Midbrain (tissue), 1 donor: ENCODE measurements around the gene CACNA1A.

Experiments
- DNase-seq: peaks from one replicate; lab custom pipeline; 2025; lab: John Stamatoyannopoulos, UW

The CACNA1A gene

DNA sequence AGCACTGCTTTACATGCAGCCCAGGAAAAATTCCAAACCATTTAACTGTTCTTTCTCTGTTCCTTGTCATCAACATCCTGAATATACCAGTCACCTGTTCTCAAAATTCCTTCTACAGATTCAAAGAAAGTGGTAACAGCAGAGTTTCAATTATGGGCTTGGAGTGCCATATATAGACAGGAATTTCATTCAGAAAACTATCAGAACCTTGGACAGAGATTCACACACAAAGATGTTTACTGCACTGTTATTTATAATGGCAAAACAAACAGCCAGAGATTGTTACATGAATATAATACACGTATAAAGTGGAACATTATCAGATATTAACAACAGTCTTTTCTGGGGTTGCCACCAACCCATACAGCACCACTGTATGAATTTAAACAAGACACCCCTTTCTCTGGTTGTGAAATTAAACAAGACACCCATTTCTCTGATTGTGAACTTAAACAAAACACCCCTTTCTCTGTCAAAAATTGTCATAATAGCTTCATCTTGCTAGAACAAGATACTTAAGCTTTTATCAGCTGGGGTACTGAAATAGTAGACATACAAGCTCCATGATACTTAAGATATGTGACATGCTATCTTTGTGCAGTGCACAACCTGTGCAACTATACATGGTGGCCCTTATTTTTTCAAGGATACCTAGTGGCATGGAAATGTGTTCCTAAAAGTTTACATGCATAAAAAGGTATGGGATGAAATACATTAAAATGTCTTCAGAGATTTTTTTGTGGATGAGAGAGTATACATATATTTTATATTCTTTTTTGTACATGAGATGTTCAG is 12.6 kb downstream of the CACNA1A start:
- DNase-seq: no peak

DNA sequence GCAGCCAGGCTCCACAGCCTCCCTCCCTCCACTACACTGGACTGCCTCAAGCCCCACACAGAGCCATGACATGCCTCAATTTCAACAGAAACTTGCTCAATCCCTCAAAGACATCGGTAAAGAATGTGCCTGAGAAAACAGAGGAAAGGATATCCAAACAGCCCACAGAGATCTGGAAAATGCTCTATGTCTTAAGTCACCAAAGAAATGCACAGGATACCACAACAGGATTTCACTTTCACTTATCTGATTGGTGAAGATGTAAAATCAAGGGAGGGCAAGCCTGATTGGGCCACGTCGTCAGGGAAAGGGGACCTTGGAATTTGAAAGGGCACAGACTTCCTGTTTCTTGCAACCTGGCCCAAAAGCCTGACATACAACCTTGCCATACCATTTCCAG is 14.2 kb downstream of the CACNA1A start:
- DNase-seq: no peak

DNA sequence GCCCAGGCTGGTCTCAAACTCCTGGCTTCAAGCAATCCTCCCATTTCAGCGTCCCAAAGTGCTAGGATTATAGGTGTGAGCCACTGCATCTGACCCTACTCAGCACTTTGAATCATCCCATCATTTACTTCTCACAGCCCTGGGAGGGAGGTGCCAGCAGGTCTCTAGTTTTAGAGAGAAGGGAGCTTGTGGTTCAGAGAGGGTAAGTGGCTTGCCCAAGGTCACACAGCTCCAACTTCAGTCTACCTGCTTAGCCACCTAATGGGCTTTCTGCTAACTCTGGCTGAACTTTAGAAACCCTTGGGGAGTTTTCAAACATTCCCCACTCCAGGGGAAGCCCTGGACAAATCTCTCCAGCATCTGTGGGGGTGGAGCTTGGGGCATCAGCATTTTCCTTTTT is 18.3 kb downstream of the CACNA1A start:
- no peak for DNase-seq

DNA sequence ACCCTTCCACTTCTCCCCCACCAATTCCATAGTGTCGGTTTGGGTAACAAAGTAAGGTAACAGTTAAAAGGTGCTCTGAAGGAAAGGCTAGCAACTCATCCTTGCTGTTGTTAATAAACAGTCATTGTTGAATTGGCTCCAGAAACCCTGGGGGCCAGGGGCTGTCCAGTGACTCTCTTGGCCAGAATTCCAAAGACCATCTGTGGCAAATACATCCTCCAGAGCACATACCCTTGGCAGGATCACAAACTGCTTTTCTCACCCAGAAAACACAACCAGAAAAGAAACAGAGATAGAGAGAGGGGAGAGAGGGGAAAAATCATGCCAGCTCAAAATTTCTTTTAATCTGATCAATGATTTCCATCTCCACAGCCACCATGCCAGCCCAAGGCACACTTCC is 22.1 kb downstream of the CACNA1A start:
- DNase-seq: no peak

DNA sequence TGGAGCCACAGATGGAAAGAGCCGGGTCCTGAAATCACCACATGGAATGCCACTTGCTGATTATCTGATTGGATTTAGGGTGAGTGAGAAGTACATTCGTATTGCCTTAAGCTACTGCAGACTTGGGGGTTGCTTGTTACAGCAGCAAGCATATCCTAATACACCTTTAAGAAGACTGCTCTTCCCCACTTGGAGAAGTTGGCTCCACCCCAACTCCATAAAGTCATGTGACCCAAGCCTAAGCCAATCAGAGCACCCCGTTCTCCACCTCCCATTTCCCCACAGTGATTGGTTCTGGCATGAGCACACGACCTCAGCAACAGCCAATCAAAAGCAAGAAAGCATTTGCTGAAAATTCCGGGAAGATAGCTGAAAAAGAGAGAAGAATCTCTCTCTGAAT is 23.1 kb downstream of the CACNA1A start:
- DNase-seq: no peak

DNA sequence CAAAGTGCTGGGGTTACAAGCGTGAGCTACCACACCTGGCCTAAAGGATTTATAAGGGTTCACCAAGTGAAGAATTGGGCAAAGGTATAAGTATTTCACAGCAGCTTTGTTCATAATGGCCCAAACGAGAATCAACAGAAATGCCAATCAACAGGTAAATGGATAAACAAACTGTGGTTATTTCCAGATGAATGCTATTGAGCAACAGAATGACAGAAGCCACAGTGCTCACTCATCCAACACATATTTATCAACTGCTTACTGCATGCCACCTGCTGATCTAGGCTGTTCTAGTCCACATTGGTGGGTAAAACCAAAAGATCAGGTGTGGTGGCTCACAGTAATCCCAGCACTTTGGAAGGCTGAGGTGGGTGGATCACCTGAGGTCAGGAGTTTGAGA is 27.7 kb downstream of the CACNA1A start:
- no peak for DNase-seq

DNA sequence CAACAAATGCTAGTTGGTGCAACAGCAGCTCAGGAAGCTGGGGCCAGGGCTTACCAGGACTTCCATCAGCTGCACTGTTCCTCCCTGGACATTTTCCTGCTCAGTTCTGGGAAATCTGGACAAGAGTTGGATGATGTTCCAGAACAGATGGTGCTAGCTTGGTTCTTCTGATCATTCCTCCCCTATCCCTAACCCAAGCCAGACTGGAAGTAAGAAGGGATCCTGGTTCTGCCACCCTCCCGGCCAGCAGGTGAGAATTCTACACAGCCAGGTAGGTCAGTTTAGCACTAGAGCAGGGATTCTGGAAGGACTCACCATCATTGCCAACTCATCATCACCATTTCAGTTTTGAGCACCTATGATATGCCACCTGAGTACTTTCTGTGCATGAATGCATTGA is 30.2 kb downstream of the CACNA1A start:
- no peak for DNase-seq

DNA sequence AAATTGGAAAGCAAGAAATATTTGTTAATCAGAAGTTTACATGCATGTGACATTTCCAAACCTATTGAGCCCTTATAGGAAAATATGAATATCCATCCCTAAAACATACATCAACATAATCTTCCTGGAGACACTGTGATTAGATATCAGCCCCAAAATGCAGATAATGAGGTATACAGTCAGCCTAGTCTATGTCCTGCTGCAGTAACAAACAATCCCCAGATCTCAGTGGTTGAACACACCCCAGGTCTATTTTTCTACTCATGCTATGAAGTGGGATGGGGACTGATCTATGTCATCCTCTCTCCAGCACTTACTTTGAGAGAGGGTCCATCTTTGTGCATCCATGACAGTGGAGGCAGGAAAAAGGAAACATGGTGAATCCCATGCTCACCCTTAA is 31.2 kb downstream of the CACNA1A start:
- no peak for DNase-seq

DNA sequence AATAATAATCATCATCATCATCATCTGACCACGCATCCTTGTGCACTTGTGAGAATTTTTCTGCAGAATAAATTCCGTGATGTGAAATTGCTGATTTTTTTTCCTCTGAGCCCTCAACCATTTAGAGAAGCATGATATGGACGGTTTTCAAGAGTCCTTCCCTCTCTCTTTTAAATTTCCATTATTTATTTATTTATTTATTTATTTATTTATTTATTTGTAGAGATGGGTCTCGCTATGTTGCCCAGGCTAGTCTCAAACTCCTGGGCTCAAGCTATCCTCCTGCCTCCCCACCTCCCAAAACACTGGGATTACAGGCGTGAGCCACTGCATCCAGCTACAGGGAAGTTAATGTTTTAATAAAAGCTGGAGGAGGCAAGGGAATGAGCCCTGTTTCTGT is 39.6 kb downstream of the CACNA1A start:
- DNase-seq: no peak

DNA sequence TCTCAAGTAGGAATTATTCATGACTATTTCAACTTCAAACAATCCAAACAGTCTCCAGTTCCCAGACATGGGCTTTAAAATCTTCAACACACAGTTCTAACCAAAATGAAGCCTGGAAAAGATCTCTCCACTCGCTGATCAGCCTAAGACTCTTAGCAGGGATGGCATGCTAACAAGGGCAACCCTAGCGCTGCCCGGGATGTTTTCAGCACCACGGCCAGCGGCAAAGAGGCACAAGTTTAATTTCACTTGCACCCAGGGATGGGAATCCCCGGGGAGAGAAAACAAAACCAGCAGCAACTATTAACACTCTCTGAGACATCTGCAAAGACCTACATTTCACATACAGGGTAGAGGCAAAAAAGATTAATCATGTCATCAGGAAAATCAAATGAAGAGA is 43.0 kb downstream of the CACNA1A start:
- DNase-seq: no peak

DNA sequence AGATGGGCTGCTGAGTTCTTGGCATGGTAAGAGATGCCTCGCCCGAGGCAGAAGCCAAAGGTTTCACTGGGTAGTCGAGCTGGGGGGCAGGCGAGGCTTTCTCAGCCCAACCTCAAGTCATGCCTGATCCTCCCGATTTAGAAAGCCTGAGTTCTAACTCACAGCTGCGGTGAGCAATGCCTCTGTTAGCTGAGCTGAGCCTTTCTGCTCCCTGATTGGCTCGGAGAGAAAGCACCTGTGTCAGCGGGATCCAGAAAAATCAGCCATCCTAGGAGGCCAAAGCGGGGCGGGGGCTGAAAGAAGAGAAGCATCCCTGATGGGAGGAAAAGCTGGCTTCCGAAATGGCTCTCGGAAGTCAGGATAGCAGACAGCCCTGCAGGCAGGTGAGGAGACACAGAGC is 44.7 kb downstream of the CACNA1A start:
- DNase-seq: no peak

DNA sequence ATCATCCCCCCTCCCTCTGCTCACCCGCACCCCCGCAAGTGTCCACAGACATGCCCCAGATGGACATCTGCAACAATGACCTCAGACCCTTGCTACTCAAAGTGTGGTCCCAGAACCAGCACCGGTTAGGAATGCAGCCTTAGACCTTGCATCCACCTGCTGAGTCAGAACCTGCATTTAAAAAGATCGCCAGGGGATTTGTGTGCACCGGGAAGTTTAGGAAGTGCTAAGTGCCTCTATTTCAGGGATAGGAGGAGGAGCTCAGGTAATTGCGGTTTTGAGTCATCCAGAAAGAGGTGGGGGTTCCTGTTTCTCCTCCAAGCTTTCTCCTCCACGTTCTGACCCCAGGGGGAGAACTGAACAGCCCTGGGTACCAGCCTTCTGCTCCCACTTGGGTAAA is 46.2 kb downstream of the CACNA1A start:
- no peak for DNase-seq

DNA sequence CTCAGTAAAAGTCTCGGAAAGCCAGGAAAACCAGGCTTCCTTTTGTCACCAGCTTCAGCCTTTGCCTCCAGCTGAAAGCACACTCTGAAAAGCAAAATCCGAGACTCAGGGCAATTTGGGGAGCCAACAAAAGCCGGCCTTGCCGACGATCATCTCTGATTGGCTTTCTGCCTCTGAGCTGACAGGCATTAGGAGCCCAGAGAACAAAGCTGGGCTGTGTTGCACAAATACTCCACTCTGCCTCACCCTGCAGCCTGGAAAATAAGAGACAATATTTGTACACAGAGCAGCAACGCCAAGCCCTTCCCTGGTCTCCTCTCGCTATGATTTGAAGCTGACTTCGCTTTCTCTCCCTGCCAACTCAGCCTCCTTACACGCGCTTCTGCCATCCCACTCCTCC is 46.9 kb downstream of the CACNA1A start:
- DNase-seq: peak; percentile 71

DNA sequence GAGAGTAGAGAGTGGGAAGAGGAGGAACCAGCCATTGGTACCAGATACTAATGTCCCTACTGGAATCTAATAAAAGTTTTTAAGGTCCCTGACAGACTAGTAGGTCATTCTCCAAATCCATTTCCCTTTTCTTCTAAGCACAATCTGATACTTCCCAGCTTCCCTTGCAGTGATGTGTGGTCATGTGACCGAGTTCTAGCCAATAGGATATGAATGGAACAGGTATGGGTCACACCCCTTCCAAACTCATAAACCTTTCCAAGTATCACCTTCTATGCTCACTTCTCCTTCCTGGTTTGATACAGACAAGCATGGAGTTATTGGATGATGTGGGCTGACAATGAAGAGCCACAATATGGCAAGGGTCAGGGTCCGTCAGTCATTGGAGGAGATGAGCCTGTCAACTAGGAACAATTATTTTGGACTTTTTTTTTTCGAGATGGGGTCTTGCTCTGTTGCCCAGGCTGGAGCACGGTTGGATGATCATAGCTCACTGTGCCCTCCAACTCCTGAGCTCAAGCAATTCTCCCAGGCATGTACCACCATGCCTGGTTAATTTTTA is 54.8 kb downstream of the CACNA1A start:
- DNase-seq: no peak

DNA sequence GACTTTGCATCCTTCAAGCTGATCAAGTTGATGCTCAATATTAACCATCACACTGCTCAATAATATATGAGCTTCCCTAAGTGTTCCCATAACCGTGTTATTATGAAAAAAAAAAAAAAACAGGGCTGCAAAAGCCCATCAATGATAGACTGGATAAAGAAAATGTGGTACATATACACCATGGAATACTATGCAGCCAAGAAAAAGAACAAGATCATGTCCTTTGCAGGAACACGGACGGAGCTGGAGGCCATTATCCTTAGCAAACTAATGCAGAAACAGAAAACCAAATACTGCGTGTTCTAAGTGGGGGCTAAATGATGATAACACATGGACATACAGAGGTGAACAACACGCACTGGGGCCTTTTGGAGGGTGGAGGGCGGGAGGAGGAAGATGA is 58.3 kb downstream of the CACNA1A start:
- DNase-seq: no peak

DNA sequence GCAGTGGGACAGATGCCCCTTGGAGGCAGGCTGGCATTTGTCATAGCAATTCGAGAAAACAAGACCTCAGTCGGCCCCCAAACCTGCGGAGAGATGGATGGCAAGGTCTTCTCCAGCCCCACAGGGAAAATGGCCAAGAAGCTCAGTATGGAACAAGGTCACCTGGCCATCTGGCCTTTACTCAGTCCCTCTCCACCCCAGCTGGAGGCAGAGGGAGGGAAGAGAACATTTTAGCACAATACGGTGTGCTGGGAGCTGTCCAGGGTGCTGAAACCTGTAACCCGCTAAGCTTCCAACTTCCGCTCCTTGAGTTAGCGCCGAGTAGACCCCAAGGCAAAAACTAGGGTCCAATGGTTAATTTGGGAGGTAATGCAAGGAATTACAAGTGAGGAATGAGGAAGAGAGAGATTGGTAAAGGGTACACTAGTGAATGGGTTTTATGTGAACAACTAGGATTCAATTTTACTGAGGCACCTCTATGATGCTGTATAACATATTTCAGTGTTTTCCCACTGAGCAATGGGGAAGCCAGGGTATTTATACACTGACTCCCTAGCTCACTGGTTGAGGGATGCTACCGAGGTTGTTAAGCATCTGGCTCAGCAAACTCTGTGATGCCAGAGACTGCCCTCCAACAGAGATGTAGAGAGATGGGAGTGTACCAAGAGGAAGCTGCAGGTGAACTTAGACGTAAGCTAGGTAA is 64.3 kb downstream of the CACNA1A start:
- DNase-seq: no peak

DNA sequence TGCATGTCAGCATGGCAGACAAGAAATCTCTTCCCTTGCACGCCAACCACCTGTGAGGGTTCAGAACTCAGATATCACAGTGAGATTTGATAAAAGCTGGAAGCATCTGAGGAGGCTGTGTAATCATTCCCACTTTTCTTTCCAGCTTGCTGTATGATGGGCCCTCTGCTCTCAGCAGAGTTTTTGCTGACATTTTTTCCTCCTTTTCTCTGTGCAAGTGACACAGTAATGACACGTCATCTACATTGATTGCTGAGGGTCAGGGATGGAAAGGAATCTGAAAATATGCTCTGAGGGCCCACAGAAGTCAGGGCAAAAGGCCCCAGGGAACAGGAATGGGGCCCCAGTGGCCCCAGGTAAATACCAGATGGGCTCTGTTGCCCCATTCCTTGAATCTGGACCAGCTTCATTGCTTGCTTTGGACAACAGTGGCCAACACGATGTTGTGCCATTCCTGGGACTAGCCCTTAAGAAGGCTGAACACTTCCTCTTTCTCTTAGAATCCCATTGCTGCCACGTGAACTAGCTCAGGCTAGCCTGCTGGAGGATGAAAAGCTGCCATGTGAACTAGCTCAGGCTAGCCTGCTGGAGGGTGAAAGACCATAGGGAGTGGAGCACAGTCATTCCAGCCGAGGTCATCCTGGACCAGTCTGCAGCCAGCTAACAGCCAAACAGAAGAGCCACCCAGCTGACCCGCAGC is 68.2 kb downstream of the CACNA1A start:
- no peak for DNase-seq

DNA sequence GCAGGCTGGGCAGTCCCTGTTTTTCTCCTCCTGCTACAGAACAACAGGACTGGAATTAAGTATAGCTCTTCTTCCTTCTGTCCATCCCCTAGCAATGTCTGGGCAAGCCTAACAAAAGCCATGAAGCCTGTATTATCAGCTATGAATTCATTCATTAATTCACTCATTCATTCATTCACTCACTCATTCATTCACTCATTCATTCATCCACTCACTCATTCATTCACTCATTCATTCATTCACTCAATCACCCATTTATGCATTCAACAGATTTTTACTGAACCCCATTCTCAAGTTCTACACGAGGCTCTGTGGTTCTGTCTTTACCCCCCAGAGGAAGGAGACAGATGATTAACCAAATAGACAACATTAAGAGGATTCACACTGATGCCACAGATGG is 69.9 kb downstream of the CACNA1A start:
- DNase-seq: no peak

DNA sequence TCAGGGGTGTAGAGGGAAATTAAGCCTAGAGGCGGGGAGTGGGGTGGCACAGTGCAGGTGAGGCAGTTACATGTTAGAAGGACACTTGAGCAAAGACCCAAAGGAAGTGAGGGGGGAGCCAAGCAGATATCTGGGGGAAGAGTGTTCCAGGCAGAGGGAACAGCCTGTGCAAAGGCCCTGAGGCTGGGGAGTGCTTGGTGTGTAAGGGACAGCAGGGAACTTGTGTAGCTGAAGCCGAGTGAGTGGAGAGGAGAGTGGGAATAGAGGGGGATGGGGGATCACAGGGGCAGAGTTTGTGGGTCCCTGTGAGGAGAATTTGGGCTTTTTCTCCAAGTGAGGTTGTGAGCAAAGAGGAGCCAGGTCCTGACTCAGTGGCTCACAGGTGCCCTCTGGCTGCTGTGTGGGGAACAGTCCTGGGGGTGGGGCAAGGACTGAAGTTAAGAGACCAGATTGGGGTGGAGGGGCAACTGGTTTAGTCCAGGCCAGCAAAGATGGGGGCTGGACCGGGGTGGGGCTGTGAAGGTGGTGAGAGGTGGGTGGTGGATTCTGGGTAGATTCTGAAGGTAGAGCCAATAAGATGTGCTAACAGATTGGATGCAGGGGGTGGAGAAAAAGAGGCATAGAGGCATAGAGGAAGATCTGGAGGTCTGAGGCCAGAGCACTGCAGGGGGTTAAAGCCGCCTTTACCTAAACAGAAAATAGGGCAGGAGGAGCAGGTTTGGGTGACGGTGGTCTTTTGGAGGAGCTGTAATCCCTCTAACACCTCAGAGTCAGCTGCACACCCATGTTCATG is 75.3 kb downstream of the CACNA1A start:
- DNase-seq: peak; percentile 1

DNA sequence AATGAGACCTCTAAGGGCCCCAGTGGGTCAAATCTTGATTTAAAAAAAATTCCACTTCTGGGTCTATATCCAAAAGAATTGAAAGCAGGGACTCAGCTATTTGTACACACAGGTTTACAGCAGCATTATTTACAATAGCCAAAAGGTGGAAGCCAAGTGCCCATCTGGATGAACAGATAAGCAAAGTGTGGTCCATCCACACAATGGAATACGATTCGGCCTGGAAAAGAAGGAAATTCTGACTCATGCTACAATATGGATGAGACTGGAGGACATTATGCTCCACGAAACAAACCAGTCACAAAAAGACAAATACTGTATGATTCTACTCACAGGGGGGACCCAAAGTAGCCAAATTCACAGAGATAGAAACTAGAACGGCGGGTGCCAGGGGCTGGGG is 76.7 kb downstream of the CACNA1A start:
- DNase-seq: no peak

DNA sequence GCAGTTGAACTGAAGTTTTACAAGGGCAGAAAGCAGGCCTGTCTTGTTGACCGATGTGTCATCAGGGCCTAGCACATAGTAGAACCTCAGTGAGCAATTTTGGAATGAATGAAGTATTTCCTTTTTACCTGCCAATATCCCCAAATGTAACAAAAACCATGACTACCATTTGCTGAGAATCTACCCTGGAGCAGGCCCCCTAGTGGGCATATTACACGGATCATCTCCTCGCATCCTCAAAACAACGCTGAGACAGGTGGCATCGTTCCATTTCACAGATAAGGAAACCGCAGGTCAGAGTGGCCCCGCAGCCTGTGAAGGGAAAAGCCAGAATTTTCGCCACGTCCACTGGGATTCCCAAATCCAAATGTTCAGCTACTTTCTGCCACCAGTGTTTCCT is 77.9 kb downstream of the CACNA1A start:
- no peak for DNase-seq
